ENCODE data around the gene PNRC1. TPM values are rescaled to one million over a fixed set of nuclear protein-coding genes. Genes with fewer than 3 reads are reported as not detected.
"Not testable (repeated sequence)": the region's sequence is repeated elsewhere in the genome, so short reads cannot be mapped to it uniquely, and the experiment has no call there.

Gene PNRC1
- total RNA-seq, 4 donors from 2014 or later = 97.3 to 176 (median 102) TPM

DNA sequence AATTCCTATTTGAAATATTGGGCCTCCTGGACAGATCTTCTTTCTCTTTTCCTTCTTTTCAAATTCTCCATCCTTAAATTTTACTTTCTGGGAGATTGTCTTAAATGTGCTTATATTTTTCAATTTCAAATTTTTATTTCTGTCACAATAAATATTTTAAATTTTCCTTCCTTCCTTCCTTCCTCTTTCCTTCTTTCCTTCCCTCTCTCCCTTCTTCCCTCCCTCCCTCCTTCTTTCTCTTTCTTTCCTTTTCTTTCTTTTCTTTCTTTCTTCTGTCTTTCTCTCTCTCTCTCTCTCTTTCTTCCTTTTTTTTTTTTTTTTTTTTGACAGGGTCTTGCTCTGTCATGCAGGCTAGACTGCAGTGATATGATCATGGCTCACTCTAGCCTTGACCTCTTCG lies 16.7 kb upstream of the PNRC1 start:
- Histone ChIP-seq H3K9me3 (no peaks in the 10 kb centered on the region), H3K27ac (no peak overlapping the region), H3K36me3 (no peaks in the 10 kb centered on the region), H3K4me1 (no peaks in the 10 kb centered on the region), H3K27me3 (no peaks in the 10 kb centered on the region), H3K4me3 (no peak overlapping the region)
- TF ChIP-seq, protein P1, sequence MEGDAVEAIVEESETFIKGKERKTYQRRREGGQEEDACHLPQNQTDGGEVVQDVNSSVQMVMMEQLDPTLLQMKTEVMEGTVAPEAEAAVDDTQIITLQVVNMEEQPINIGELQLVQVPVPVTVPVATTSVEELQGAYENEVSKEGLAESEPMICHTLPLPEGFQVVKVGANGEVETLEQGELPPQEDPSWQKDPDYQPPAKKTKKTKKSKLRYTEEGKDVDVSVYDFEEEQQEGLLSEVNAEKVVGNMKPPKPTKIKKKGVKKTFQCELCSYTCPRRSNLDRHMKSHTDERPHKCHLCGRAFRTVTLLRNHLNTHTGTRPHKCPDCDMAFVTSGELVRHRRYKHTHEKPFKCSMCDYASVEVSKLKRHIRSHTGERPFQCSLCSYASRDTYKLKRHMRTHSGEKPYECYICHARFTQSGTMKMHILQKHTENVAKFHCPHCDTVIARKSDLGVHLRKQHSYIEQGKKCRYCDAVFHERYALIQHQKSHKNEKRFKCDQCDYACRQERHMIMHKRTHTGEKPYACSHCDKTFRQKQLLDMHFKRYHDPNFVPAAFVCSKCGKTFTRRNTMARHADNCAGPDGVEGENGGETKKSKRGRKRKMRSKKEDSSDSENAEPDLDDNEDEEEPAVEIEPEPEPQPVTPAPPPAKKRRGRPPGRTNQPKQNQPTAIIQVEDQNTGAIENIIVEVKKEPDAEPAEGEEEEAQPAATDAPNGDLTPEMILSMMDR (IDR thresholded peaks at IDR 0.05) = no peak
- TF ChIP-seq POLR2A (IDR thresholded peaks at IDR 0.05) = no peak
- no peak for DNase-seq

DNA sequence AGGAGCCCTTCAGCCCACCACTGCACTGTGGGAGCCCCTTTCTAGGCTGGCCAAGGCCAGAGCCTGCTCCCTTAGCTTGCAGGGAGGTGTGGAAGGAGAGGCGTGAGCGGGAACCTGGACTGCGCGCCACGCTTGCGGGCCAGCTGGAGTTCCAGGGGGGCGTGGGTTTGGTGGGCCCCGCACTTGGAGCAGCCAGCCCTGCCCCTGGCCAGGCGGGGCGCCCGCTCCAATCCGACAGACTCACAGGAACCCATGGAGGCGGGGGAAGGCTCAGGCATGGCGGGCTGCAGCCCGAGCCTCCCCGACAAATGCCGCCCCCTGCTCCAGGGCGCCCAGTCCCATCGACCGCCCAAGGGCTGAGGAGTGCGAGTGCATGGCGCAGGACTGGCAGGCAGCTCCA lies 15.6 kb upstream of the PNRC1 start:
- H3K4me3 ChIP-seq, H3K4me1 ChIP-seq: not testable (repeated sequence)

DNA sequence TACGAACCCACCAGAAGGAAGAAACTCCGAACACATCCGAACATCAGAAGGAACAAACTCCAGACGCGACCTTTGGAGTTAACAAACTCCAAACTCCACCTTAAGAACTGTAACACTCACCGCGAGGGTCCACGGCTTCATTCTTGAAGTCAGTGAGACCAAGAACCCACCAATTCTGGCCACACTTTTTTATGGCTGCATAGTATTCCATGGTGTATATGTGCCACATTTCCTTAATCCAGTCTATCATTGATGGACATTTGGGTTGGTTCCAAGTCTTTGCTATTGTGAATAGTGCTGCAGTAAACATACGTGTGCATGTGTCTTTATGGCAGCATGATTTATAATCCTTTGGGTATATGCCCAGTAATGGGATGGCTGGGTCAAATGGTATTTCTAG lies 14.4 kb upstream of the PNRC1 start:
- not testable (repeated sequence) for H3K9me3 ChIP-seq, H3K27ac ChIP-seq, H3K4me3 ChIP-seq, H3K4me1 ChIP-seq, H3K36me3 ChIP-seq, DNase-seq, H3K27me3 ChIP-seq

More for the DNA sequence above, 15.6 kb upstream of the PNRC1 start:
- H3K9me3 ChIP-seq, H3K27me3 ChIP-seq, DNase-seq, H3K27ac ChIP-seq, H3K36me3 ChIP-seq: not testable (repeated sequence)

DNA sequence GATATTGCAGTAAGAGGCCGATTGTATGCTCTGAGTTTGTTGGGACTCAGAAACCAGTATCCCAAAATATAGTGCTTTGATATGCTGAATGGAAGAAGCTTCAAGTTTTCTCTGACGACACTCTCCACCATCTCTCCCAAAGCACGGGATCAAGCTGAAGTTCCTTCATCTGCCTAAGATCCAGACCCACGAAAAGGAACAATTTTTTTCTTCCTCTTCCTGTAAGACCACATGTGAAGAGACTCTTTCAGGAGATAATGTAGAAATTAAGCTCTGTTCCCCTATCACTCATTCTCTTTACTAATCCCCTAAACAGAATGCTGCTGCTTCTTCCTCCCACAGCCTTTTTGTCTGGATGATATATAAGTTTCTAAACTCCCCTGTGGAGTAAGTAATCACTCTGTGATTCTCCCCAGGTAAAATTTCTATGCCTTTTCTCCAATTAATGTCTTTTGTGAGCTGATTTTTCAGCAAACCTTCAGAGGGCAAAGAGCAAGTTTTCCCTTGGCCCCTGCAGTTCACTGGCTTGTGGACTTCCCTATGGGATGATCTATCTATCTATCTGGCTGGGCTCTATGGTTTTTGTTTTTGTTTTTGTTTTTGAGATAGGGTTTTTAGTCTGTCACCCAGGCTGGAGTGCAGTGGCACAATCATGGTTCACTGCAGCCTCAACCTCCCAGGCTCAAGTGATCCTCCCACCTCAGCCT lies 13.5 kb upstream of the PNRC1 start:
- no peaks in the 10 kb centered on the region for H3K36me3 ChIP-seq
- no peaks in the 10 kb centered on the region for H3K27me3 ChIP-seq
- no peaks in the 10 kb centered on the region for H3K9me3 ChIP-seq
- no peak for DNase-seq
- H3K4me1 ChIP-seq = no peaks in the 10 kb centered on the region
- H3K4me3 ChIP-seq = no peak overlapping the region
- no peak overlapping the region for H3K27ac ChIP-seq
- no peak for TF ChIP-seq POLR2A (IDR thresholded peaks at IDR 0.05)
- TF ChIP-seq, protein P1 (IDR thresholded peaks at IDR 0.05) = no peak

DNA sequence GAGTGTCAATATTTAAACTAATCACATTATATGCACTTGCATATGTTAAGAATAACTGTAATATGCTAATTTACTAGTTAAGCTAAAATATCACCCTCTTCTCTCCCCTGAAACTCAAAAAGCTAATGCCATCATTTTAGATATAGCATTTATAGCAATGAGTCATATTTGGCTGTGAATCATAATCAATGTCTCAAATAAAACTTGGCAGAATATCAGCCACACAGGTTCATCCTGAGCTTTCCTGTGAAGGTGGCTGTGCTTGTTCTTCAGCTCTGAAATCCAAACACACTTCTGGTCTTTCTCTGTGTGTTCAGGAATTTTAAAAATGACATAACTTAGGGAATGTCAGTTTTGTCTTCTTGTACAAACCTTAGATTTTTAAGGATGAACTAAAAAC lies 12.8 kb upstream of the PNRC1 start:
- TF ChIP-seq, protein P1 (IDR thresholded peaks at IDR 0.05) = no peak
- TF ChIP-seq POLR2A (IDR thresholded peaks at IDR 0.05) = no peak
- no peak overlapping the region for H3K4me3 ChIP-seq
- no peak overlapping the region for H3K27ac ChIP-seq
- no peaks in the 10 kb centered on the region for H3K4me1 ChIP-seq
- no peak for DNase-seq
- H3K27me3 ChIP-seq = no peaks in the 10 kb centered on the region
- H3K36me3 ChIP-seq = no peaks in the 10 kb centered on the region
- H3K9me3 ChIP-seq = no peaks in the 10 kb centered on the region

DNA sequence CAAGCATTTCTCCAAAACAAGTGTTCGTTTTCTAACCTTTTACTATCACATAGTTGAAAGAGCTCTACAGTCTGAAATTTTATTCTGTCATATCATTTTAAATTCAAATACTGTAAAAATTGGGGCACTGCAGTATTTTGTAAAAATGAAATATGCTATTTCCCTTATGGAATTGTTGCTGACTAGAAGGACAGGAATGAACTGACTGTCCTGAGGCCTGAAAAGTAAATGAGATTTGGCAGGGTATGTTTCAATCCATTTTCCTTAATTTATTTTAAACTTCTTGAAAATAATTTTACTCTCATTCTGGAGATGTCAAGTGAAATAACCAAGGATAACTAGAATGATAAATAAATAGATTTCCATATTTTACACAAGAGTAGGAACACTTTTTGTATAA lies 11.9 kb upstream of the PNRC1 start:
- H3K4me1 ChIP-seq = no peaks in the 10 kb centered on the region
- no peak for DNase-seq
- no peak overlapping the region for H3K4me3 ChIP-seq
- TF ChIP-seq, protein P1 (IDR thresholded peaks at IDR 0.05) = no peak
- TF ChIP-seq POLR2A (IDR thresholded peaks at IDR 0.05) = no peak
- H3K9me3 ChIP-seq = no peaks in the 10 kb centered on the region
- H3K36me3 ChIP-seq = no peaks in the 10 kb centered on the region
- H3K27ac ChIP-seq = no peak overlapping the region
- no peaks in the 10 kb centered on the region for H3K27me3 ChIP-seq
